ENCODE data around the gene BTBD16.

BTBD16 gene

DNA sequence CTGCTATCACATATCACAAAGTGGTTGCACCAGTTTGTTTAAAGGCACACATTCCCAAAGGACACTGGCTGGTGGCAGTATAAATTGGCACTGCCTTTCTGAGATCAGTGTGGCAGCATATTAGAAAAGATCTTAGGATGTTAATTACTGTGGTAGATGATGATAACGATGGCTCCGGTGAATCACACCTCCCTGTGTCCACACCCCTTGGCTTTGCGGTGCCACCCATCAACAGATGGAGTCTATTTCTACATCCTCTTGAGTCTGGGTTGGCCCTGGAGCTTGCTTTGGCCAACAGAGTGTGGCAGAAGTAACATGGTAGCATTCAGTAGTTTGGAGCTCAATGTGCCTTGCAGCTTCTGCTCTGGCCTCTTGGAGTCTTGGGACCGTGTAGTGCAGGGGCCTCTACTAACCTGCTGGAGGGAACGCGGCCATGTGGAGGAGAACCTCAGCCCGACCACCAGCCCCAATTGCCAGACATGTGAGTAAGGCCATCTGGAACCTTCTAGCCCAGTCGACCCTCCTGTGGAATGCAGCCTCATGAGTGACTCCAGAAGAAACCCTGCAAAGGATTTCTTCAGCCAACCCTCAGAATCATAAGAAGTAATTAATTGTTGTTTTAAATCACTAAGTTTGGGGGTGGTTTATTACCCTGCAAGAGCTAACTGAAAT, 76.2 kb downstream of the BTBD16 start:
- DNase-seq: no peak

DNA sequence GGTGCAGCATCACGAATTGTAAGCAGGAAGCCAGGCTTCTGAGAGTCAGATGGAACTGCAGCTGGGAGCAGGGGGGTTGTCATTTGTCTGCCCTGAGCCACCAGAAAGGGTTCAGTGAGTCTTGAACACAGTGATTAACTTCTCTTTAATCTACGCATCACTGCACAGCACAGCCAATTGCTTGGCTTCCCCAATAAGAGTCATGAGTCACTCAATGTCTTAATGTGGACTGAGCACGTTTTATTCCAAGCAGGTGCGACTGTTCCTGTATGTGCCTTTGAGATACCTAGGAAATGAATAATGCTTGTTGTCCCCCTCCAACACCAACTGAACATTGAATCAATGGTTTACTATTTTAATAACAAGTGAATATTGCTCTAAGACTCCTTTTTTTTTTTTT, 77.4 kb downstream of the BTBD16 start:
- DNase-seq: no peak

DNA sequence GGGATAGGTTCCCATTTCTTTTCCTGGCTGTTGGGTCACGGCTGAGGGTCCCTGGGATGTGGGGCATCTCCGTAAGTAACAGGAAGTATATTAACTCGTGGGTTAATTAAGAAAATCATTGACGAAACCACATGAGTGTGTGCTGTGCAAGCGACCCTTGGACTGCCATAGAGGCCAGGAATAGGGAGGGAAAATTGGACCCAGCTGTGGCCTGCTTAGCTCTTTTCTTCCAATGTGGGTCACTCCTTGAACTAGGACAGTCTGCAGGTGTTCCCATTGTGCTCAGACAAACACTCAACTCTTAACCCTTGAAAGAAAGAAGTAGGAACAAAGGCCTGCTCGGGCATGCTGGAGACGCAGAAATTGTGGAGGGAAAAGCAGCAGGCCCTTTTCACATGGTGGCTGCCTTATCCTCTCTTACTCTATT, 77.9 kb downstream of the BTBD16 start:
- no peak for DNase-seq

DNA sequence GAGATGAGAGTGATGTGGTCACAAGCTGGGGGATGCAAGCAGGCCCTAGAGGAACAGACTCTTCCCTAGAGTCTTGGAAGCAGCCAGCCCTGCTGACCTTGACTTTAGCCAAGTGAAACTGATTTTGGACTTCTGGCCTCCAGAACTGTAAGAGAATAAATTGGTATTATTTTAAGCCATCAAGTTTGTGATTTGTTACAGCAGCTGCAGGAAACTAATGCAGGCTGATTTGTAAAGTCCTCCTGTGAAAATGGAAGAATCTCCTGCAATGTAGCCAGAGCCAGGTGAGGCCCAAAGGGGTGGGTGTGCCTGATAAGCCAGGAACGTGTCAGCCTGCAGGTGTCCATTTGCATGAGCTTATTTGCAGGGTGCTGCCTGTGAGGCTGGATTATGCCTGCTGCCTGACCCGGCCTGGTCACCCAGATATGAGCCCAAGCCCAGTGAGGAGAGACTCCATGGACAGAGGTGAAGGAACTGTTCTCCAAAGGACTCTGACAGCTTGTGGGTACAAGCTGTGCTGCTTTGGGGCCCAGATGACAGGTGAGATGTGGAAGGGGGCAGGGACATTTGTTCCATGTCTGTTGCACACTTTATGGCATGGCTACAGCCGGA, 78.8 kb downstream of the BTBD16 start:
- no peak for DNase-seq

DNA sequence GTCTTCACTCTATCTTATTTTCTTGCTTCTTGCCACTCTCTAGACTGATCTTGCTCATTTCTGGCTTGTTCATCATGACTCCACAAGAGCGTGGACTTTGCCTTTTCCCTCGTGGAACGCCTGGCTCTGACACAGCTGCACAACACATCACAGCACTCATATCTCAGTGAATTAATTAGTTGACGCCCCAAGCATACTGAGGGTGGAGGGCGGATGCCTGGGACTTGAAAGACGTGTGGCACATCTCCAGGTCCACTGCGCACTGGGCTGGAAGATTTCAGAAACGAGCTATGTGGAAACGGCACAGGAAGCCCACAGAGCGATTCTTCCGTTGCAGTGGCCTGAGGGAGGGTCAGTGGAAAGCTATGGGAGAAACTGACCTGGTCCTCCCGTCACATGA, 79.8 kb downstream of the BTBD16 start:
- DNase-seq: no peak

DNA sequence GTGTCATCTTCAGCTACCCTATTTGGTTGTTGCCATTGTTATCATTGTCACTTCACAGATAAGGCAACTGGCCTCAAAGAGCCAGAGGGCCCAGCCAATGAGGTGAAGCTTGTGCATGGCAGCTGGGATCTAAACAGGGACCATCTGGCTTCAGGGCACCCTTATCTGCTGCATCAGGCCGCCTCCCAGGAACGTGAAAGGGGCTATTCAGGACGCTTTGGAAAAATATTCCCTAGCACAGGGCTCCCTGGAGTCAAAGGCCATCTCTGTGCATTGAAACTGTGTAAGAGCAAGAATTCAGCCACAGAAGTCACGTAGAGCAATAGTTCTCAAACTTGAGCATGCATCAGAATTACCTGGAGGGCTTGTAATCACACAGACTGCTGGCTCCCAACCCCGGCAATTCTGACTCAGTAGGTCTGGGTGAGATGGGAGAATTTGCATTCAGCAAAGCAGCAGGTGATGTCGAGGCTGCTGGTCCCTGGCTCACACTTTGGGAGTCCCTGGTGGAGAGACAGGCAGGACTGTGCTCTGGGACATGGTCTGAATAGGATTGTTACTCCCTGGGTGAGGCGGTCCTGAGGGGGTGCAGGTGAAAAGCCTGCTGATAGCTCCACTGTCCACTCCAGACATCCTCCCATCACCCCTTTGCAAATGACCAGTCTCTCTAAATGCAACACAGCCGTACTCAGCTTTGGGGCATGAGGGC, 81.9 kb downstream of the BTBD16 start:
- DNase-seq: no peak

DNA sequence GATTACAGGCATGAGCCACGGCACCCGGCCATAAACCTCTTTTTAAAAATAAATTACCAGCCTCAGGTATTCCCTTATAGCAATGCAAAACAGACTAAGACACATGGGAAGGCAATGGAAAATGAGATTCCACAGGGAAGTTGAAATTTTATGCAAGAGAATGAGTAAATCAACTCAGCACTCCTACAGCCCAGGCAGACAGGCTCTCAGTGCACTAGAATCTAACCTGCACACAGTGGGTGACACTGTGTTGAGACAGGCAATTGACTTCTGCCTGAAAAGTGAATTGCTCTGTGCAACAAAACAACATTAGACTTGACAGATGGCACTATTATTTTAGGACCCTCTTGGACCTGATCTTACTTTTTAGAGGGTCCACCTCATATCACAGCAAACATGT, 83.3 kb downstream of the BTBD16 start:
- DNase-seq: no peak

DNA sequence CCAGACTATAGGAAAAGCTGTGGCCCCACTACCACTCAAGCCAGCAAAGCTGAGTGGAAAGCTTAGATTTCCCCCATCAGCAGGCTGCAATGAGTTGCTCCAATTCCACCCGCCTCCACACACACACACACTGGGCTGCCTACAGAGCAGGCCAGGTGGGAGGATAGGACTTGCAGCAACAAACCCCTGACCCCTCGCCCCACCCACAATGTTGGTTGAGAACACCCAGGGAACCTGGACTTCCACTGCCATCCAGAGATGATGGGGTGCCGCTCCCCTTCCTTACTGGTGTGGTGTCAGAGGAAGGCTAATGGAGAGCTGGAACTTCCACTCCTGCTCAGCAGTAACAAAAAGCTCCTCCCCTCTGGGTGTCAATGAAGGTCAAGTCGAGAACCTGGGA, 86.6 kb downstream of the BTBD16 start:
- DNase-seq: no peak

DNA sequence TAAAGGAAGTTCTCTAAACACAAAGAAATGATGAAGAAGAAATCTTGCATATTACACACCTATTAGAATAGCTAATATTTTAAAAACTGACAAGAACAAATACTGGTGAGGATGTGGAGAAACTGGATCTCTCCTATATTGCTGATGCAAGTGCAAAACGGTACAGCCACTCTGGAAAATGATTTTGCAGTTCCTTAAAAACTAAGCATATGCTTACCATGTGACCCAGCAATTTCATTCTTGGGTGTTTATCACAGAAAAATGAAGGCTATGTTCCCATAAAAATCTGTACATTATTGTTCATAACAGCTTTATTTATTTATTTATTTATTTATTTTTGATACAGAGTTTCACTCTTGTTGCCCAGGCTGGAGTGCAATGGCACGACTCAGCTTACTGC, 88.5 kb downstream of the BTBD16 start:
- no peak for DNase-seq

DNA sequence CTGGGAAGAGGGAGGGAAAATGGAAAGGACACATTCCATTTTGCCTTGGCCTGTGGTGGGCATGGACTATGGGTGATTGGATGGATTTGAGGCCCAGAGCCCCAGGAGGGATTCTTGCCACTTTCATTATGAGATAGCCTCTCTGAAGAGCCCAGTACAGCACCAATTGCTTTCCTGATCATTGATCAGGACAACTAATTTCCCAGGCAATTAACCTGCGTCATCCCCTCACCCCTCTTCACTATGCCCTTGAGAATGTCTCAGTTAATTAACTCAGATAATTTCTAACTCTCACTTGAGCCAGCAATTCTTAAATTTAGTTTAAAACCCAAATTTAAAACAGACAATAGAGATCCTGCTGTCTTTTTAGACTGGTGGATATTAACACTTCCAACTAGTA, 90.0 kb downstream of the BTBD16 start:
- no peak for DNase-seq

DNA sequence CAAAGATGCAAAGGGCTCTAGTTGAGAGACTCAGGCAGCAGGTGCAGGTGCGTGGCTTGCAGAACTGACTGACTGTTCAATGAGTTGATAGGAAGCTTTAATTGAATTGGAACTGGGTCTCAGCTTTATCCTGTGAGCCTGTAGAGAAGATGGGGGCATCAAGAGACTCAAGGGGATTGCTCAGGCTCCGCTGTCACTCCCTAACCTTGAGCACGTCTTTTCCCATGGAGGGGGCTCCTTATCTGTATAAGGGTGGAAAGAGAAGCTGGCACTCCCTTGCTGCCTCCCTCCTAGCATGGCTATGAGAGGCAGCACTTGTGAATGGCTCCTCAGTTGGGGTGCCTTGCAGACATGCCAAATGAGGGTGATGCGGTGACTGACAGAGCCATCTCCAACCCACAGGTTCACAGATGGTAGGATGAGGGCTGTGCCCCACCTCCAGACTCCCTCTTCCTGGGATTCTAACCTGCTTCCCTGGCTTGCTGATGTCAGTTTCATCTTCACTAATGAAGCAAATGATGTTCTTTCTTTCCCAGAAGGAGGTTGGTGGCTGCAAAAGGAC, 91.0 kb downstream of the BTBD16 start:
- DNase-seq: no peak

DNA sequence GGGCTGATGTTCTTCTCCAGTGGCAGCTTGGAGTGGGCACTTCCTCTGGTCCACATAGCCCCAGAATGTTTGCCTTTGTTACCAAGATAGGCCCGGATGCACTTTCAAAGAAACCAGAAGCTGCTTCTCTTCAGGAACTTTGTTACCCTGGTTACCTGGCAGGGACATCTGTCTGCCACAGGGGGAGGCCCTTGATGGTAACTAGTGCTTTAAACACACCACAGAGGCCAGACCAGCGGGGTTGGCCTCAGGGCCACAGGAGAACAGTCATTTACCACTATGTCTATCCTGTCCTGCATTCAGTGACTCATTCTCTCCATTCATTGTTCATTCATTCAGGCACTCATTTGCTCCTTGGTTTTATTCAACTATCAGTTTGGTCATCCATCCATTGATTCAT, 91.5 kb downstream of the BTBD16 start:
- no peak for DNase-seq

DNA sequence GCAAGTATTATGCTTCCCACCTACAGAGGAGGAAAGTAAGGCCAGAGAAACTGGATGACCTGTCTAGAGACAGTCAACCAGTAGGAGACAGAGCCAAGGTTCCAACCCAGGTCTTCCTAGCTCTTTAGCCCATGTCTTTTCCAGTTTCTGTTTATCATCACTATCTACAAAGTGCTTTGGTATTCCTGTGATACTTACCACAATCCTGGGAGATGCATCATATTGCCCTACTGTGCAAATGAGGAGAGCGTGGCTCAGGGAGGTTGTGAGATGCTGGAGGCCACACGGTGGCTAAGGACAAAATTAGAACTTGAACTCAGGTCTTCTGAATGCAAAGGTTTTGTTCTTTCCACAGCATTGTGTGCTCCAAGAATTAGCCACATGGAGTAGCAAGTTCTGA, 92.2 kb downstream of the BTBD16 start:
- no peak for DNase-seq

DNA sequence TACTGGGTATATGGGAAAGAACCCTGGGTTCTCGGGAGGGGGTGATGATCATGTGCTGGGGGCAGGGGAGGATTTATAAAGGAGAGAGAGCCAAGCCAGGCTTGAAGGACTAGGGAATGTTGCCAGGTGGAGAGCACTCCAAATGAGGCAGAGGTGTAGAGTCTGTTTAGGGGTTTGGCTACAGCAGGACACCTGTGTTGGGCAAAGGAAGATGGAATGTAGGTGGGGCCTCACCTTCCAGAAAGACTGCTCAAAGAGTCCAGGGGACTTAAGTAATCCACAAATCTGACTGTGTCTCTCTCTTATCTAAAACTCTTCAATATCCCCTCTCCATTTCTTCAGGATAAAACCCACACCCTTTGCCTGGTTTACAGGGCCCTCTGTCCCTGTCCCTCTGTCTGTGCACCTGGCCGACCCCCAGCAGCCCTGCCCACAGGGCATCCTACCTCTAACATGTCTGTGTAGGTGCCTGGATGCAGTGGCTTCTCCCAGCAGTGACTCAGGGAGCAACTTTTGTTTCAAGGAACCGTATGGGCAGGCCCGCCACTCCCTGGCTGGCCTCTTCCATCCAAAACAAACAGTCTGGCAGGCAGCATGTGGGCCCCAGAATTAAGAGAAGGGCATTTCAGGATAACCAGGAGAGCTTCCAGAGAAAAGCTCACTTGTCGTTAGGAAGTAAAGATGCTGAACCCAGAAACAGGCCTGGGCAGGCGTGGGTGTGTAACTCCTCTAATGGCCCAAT, 92.8 kb downstream of the BTBD16 start:
- DNase-seq: no peak

DNA sequence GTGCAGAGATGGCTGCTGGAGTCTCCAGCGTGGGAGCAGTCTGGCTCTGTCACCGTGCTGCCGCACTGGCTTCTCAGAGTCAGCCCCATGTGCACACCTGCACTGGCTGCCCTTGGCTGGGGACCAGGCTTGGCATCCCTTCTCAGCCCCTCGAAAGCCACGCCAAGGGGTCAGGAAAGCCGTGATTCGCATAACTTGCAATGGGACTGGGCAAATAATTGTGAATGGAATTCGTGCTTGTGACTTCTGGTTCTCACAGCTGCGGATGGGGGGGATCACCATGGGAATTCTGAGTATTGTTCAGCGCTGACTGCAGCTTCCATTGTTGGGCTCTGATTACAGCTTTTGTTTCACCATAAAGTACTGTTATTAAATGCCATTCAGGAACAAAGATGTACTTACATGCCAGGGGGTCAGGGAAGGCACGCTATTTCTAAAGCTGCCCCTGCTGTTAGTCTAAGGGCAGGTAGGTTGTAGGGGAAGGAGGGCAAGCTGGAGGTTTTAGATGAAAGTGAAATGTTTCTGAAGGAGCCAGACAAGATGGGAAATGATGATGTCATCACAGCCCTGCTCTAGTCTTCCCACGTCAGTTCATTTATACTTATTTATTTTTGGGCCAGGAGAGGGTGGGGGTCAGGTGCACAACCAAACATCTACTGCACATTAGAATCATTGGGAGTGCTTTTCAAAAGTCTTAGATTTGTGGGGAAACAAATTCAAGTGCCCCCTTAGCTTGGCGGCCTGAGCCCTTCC, 97.6 kb downstream of the BTBD16 start:
- DNase-seq: no peak

DNA sequence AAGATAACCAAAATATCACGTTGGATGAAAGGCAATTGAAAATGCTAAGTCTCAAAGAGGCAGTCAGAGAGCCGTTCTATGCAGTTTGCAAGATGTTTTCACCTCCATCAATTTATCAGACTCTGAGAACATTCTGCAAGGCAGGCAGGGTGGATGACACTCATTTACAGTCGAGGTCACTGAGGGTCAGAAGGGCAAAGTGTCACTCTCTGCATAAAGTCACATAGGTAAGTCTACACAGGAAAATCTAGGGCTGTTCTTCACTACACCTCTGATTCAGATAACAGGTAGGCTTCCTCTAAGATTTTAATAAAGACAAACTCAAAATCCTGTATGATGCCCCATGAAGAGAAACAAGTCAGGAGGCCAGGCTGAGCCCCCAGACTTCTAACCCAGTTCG, 102.0 kb downstream of the BTBD16 start:
- DNase-seq: no peak

DNA sequence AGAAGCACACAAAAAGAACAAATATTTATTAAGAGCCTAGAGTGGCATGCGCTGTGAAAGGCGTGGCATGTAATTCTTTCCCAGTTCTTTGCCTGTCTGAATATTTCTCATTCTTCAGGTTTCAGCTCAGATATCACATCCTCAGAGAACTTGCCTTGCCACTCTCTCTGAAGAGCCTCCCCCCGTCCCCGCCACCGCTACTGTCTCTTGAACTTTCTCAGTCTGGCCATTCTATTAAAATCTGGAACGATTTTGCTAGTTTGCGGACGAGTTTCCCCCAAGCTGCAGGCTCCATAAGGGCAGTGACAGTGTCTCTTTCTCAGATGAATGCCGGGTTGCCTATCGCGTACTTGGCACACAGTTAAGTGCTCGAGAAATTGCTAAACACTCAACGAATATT, 102.6 kb downstream of the BTBD16 start:
- DNase-seq: no peak

DNA sequence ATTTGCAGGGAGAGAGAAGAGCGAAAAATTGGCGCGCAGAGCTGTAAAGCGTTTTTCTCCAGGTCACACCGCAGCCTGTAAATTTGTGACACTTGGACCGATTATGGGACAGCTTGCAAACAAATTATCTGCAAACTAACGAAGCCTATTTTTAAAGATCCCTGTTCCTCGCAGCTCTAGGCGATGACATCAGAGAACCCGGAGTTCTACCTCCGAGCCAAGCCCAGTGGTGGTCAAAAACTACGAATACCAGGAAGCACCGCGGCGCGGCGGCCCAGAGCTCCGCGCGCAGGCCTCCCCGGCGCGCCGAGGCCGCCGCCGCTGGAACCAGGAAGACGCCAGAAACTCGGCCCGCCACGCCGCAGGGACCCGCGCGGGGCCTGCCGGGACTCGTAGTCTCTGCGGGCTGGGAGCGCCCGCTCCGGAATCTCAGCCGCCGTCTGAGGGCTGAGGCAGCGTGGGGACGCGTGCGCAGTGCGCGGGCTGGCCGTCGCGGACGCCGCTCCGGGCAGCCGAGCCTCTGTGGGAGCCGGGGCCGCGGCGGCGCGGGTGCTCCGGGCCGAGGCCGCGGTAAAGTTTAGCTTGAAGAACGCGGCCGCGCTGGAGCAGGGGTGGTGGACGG, 103.3 kb downstream of the BTBD16 start, which contains the start of gene PLEKHA1:
Gene PLEKHA1 (plus strand): TSS at position 472 of the 622 bp plus-strand sequence. CDS start 18,493 bp downstream, outside the sequence.
- DNase-seq: peak; percentile 94

DNA sequence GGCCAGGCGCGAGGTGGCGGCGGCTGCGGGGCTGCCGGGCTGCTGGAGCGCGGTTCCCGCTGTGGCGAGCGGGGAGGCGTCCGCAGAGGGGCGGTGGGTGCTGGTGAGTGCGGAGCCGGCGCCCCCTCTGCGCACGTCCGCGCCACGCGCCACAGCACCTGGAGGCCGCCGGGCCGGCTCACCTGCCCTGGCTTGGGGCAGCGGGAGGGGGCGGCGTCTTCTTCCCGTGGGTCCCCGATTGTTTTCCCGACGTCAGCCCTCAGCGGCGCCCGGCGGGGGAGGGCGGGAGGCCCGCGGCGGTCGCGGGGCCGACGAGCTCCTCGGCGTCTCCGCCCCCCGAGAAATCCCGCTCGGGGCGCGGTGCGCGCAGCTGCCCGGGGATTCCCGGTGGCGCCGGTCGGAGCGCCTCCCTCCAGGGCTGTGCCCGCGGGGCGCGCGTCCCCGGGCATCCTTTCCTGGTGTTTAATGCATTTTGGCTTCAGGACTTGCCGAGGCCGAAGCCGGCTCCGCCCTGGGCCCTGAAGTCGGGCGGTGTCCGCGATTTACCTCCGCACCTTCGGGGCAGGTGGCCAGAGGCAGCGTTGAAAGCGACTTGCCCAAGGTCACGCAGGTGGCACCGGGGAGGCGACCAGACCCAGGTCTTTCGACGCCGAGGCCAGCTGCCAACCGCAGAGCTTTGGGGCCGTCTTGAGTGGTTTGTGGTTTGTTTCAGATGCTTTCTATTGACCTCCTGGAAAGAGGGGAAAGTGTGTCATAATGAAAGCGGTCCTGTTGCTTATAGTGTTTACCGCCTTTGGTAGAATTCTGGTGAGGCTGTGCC, 104.0 kb downstream of the BTBD16 start:
- DNase-seq: peak; percentile 82

DNA sequence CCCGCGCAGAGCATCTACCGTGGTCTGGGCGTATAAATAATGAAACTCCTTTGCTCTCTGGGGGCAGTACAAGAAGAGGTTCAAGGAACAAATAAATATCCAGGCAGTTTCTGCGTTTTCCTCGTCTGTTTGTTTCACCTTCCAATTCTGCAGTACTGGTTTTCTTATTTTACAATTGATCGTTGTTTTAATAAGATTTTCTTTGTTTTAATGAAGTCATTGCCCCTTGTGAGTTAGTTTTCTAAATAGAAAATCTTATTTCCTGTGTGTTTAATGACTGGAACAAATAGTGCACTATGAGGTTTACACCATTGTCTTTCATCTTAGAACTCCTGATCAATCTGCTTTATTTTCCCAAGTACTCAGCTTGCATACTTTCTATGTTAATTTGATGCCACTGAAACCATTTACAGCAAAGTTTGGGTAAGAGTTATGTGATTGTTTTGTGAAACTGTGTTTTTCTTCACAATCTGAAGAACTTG, 104.6 kb downstream of the BTBD16 start:
- DNase-seq: no peak
